ELF-1 (cell line): ENCODE data around the gene ZNF577.

Experiments used
- DNase-seq: peaks from one replicate; pipeline ENCODE4 v3.0.0-alpha.2; 2016; ENCODE audit warnings: low read depth, low spot score

The ZNF577 gene

GRCh38 chr19:51861870-51862622 lies 25.7 kb downstream of the ZNF577 start:
- DNase-seq: no peak

- DNase-seq: no peak
Measured at GRCh38 chr19:51837145-51837544, 50.6 kb downstream of the ZNF577 start.

- no peak for DNase-seq
Measured at GRCh38 chr19:51830274-51830673, 57.5 kb downstream of the ZNF577 start.

GRCh38 chr19:51824281-51825005 lies 63.3 kb downstream of the ZNF577 start:
- DNase-seq: no peak

GRCh38 chr19:51822946-51823345 lies 64.8 kb downstream of the ZNF577 start:
- no peak for DNase-seq

GRCh38 chr19:51822325-51822724 lies 65.4 kb downstream of the ZNF577 start:
- DNase-seq: no peak

- DNase-seq: no peak
Measured at GRCh38 chr19:51821921-51822320, 65.8 kb downstream of the ZNF577 start.

- DNase-seq: peak; percentile 3
Measured at GRCh38 chr19:51821456-51821855, 66.3 kb downstream of the ZNF577 start.
